DOHH2 (cell line): Measurements from ENCODE around the gene VPS37C.

Experiments used
- H3F3A ChIP-seq: fragments of 200-600 bp; sonication (generic), shearing (Covaris generic); 2 replicates; pipeline ENCODE4 v1.6.0; 2016; ENCODE audit warnings: antibody characterized with exemption, mild to moderate bottlenecking; ENCODE audit not compliant: control insufficient read depth, insufficient read depth
- H3K27ac ChIP-seq: fragments of 200-600 bp; sonication (generic); 2 replicates; pipeline ENCODE4 v1.5.1; 2014; ENCODE audit warnings: low read depth, mild to moderate bottlenecking, low read length, moderate library complexity
- H3K27me3 ChIP-seq: fragments of 200-600 bp; sonication (generic); 2 replicates; pipeline ENCODE4 v1.6.1; 2014; ENCODE audit warnings: mild to moderate bottlenecking, low read length, mixed read lengths; ENCODE audit not compliant: control insufficient read depth
- H3K36me3 ChIP-seq: fragments of 200-600 bp; sonication (generic); 2 replicates; pipeline ENCODE4 v1.6.1; 2014; ENCODE audit warnings: mild to moderate bottlenecking, low read length, moderate library complexity, mixed read lengths; ENCODE audit not compliant: control insufficient read depth
- H3K4me1 ChIP-seq: fragments of 200-600 bp; sonication (generic); 2 replicates; pipeline ENCODE4 v1.6.1; 2014; ENCODE audit warnings: mild to moderate bottlenecking, low read length, mixed read lengths; ENCODE audit not compliant: control insufficient read depth
- H3K4me2 ChIP-seq: fragments of 200-600 bp; sonication (generic); 2 replicates; pipeline ENCODE4 v1.6.0; 2014; ENCODE audit warnings: mild to moderate bottlenecking, low read length, moderate library complexity
- H3K4me3 ChIP-seq: fragments of 200-600 bp; sonication (generic); 2 replicates; pipeline ENCODE4 v1.5.1; 2014; ENCODE audit warnings: mild to moderate bottlenecking, low read length, mixed read lengths
- H3K79me2 ChIP-seq: fragments of 200-600 bp; sonication (generic); 2 replicates; pipeline ENCODE4 v1.6.1; 2014; ENCODE audit warnings: mild to moderate bottlenecking, low read length, mixed read lengths; ENCODE audit not compliant: control insufficient read depth
- H3K9me2 ChIP-seq: fragments of 200-600 bp; sonication (generic); replicated peaks from 2 replicates; pipeline ENCODE4 v1.6.1; 2014; ENCODE audit warnings: mild to moderate bottlenecking, low read length, mixed read lengths; ENCODE audit not compliant: control insufficient read depth
- H3K9me3 ChIP-seq: fragments of 200-600 bp; sonication (generic); 2 replicates; pipeline ENCODE4 v1.6.1; 2014; ENCODE audit warnings: antibody characterized with exemption, low read length, mixed read lengths; ENCODE audit not compliant: control insufficient read depth, insufficient read depth
- H4K20me1 ChIP-seq: fragments of 200-600 bp; sonication (generic); 2 replicates; pipeline ENCODE4 v1.6.0; 2014; ENCODE audit warnings: low read depth, mild to moderate bottlenecking, antibody characterized with exemption, low read length, moderate library complexity; ENCODE audit not compliant: control insufficient read depth, insufficient read depth
- CTCF ChIP-seq: fragments of 200-600 bp; sonication (generic); IDR thresholded peaks from one replicate; pipeline ENCODE4 v1.5.1; 2014; ENCODE audit warnings: antibody characterized with exemption, mild to moderate bottlenecking, low read depth, low read length; ENCODE audit not compliant: poor library complexity, severe bottlenecking
- EZH2phosphoT487 ChIP-seq: fragments of 200-600 bp; sonication (generic); IDR thresholded peaks from 2 replicates; pipeline ENCODE4 v1.6.1; 2017; ENCODE audit warnings: borderline replicate concordance, mild to moderate bottlenecking, antibody characterized with exemption, low read length, moderate library complexity, mixed read lengths

The VPS37C gene

GRCh38 chr11:61082062-61082870, 79.0 kb downstream of the VPS37C start:
- Histone ChIP-seq H3K79me2 (no peaks in the 10 kb centered on the region), H3K9me3 (no peaks in the 10 kb centered on the region), H3K27me3 (no peaks in the 10 kb centered on the region), H4K20me1 (no peaks in the 10 kb centered on the region), H3K4me2 (no peak overlapping the region), H3K9me2 (no peaks in the 10 kb centered on the region), H3K27ac (no peak overlapping the region), H3K4me1 (no peaks in the 10 kb centered on the region), H3F3A (no peaks in the 10 kb centered on the region), H3K4me3 (no peak overlapping the region), H3K36me3 (no peaks in the 10 kb centered on the region)
- TF ChIP-seq CTCF: no peak
- TF ChIP-seq EZH2phosphoT487: no peak

- Histone ChIP-seq H3F3A (peaks cover 3% of the 10 kb centered on the region; the same call in 1 of the 2 replicates), H3K36me3 (no peaks in the 10 kb centered on the region), H4K20me1 (no peaks in the 10 kb centered on the region), H3K4me2 (no peak overlapping the region), H3K9me2 (no peaks in the 10 kb centered on the region), H3K4me3 (no peak overlapping the region), H3K27me3 (no peaks in the 10 kb centered on the region), H3K9me3 (no peaks in the 10 kb centered on the region), H3K4me1 (peaks cover under 1% of the 10 kb centered on the region), H3K79me2 (no peaks in the 10 kb centered on the region), H3K27ac (no peak overlapping the region)
- TF ChIP-seq CTCF: no peak
- TF ChIP-seq EZH2phosphoT487: no peak
Observed at GRCh38 chr11:61080986-61081590, 80.1 kb downstream of the VPS37C start.

GRCh38 chr11:61080526-61080925, 80.7 kb downstream of the VPS37C start:
- Histone ChIP-seq H3K4me1 (peaks cover 6% of the 10 kb centered on the region), H3F3A (peaks cover 7% of the 10 kb centered on the region), H3K9me3 (no peaks in the 10 kb centered on the region), H4K20me1 (no peaks in the 10 kb centered on the region), H3K9me2 (no peaks in the 10 kb centered on the region), H3K27me3 (no peaks in the 10 kb centered on the region), H3K36me3 (no peaks in the 10 kb centered on the region), H3K79me2 (no peaks in the 10 kb centered on the region), H3K4me3 (no peak overlapping the region), H3K4me2 (no peak overlapping the region), H3K27ac (no peak overlapping the region)
- TF ChIP-seq EZH2phosphoT487: no peak
- no peak for TF ChIP-seq CTCF
